HepG2 (cell line): ENCODE data around the gene NOG. TPM values are rescaled to one million over a fixed set of nuclear protein-coding genes. Genes with fewer than 3 reads are reported as not detected.

ENCODE experiments used
- ATAD3A ChIP-seq: sonication (generic); formaldehyde crosslinking; IDR thresholded peaks from 2 replicates; pipeline ENCODE4 v1.4.0; 2020; ENCODE audit warnings: missing genetic modification reagents
- BRCA1 ChIP-seq: sonication (generic); formaldehyde crosslinking; IDR thresholded peaks from 2 replicates; pipeline ENCODE4 v1.4.0; 2020; ENCODE audit warnings: missing genetic modification reagents
- CEBPG ChIP-seq: IDR thresholded peaks from 2 replicates; pipeline ENCODE4 v1.6.1; 2016
- CHCHD3 ChIP-seq: sonication (generic); formaldehyde crosslinking; IDR thresholded peaks from 2 replicates; pipeline ENCODE4 v1.8.0; 2022; ENCODE audit warnings: mild to moderate bottlenecking, missing genetic modification reagents, moderate library complexity
- FOXM1 ChIP-seq: sonication (generic); formaldehyde crosslinking; IDR thresholded peaks from 2 replicates; pipeline ENCODE4 v1.5.0; 2020; ENCODE audit warnings: missing genetic modification reagents
- HMGXB3 ChIP-seq: sonication (generic); formaldehyde crosslinking; IDR thresholded peaks from 2 replicates; pipeline ENCODE4 v1.4.0; 2020; ENCODE audit warnings: missing genetic modification reagents, borderline replicate concordance
- HOXA7 ChIP-seq: sonication (generic); formaldehyde crosslinking; IDR thresholded peaks from 2 replicates; pipeline ENCODE4 v1.8.1; 2022; ENCODE audit warnings: mild to moderate bottlenecking, missing genetic modification reagents, moderate library complexity
- NAIF1 ChIP-seq: sonication (generic); formaldehyde crosslinking; IDR thresholded peaks from 2 replicates; pipeline ENCODE4 v1.5.0; 2020; ENCODE audit warnings: mild to moderate bottlenecking, missing genetic modification reagents, borderline replicate concordance
- PBX2 ChIP-seq: IDR thresholded peaks from 2 replicates; pipeline ENCODE4 v1.6.1; 2016; ENCODE audit warnings: control low read depth
- SALL2 ChIP-seq: sonication (generic); formaldehyde crosslinking; IDR thresholded peaks from 2 replicates; pipeline ENCODE4 v1.8.1; 2023; ENCODE audit warnings: mild to moderate bottlenecking, missing genetic modification reagents, inconsistent platforms
- ZNF121 ChIP-seq: sonication (generic); formaldehyde crosslinking; IDR thresholded peaks from 2 replicates; pipeline ENCODE4 v1.5.0; 2020; ENCODE audit warnings: mild to moderate bottlenecking, missing genetic modification reagents
- ZNF18 ChIP-seq: sonication (generic); formaldehyde crosslinking; IDR thresholded peaks from 2 replicates; pipeline ENCODE4 v1.8.0; 2022; ENCODE audit warnings: mild to moderate bottlenecking, missing genetic modification reagents; ENCODE audit not compliant: insufficient replicate concordance
- ZNF329 ChIP-seq: sonication (generic); formaldehyde crosslinking; IDR thresholded peaks from 2 replicates; pipeline ENCODE4 v1.9.0; 2021; ENCODE audit warnings: low read depth, mild to moderate bottlenecking, missing genetic modification reagents
- ZNF777 ChIP-seq: sonication (generic); formaldehyde crosslinking; IDR thresholded peaks from 2 replicates; pipeline ENCODE4 v1.4.0; 2020; ENCODE audit warnings: missing genetic modification reagents
- ZNF781 ChIP-seq: sonication (generic); formaldehyde crosslinking; IDR thresholded peaks from 2 replicates; pipeline ENCODE4 v1.5.1; 2020; ENCODE audit warnings: borderline replicate concordance, mild to moderate bottlenecking, missing genetic modification reagents; ENCODE audit errors: not compliant biosample characterization
- polyA plus RNA-seq, 8 experiments: library from polyadenylated mRNA; depleted of rRNA in 3 of 8; stranded (reverse) in 7 of 8; unstranded in 1 of 8; fragments of >200 nt; fragmentation: Illumina TruSeq in 4 of 8; extraction: Trizol in 4 of 8; gene quantifications; 2 replicates each; pipeline versions ENCODE4 v1.2.1 to v1.2.3, GENCODE V29; 2011 to 2016; ENCODE audit warnings: low read depth in 4 of 8, missing spikeins in 1 of 8, mixed read lengths in 1 of 8; ENCODE audit not compliant: insufficient read depth in 1 of 8
- total RNA-seq, 5 experiments: library from RNA; depleted of rRNA; stranded (reverse); fragments of >200 nt; fragmentation: Illumina TruSeq; extraction: Trizol; gene quantifications; 2 replicates each; pipeline ENCODE4 v1.2.3, GENCODE V29; 2016; ENCODE audit warnings: low read depth in 1 of 5
- TF ChIP-seq, protein P1 (sequence below): IDR thresholded peaks from 2 replicates; pipeline ENCODE4 v1.6.1; 2018; ENCODE audit warnings: missing genetic modification reagents, mild to moderate bottlenecking, missing compliant biosample characterization
- TF ChIP-seq, protein P2 (sequence below): sonication (generic); formaldehyde crosslinking; IDR thresholded peaks from 2 replicates; pipeline ENCODE4 v1.4.0; 2020; ENCODE audit warnings: mild to moderate bottlenecking, missing genetic modification reagents
- TF ChIP-seq, protein P3 (sequence below): sonication (generic); formaldehyde crosslinking; IDR thresholded peaks from 2 replicates; pipeline ENCODE4 v1.9.0; 2021; ENCODE audit warnings: missing genetic modification reagents, borderline replicate concordance

The NOG gene
- total and polyA plus RNA-seq, 2 of the 13 experiments (the other 11 are each of a cell fraction or from before 2014, with no cell fraction given) = not detected

DNA sequence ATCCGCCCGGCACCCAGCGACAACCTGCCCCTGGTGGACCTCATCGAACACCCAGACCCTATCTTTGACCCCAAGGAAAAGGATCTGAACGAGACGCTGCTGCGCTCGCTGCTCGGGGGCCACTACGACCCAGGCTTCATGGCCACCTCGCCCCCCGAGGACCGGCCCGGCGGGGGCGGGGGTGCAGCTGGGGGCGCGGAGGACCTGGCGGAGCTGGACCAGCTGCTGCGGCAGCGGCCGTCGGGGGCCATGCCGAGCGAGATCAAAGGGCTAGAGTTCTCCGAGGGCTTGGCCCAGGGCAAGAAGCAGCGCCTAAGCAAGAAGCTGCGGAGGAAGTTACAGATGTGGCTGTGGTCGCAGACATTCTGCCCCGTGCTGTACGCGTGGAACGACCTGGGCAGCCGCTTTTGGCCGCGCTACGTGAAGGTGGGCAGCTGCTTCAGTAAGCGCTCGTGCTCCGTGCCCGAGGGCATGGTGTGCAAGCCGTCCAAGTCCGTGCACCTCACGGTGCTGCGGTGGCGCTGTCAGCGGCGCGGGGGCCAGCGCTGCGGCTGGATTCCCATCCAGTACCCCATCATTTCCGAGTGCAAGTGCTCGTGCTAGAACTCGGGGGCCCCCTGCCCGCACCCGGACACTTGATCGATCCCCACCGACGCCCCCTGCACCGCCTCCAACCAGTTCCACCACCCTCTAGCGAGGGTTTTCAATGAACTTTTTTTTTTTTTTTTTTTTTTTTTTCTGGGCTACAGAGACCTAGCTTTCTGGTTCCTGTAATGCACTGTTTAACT lies 1.0 kb downstream of the NOG start (continued):
- TF ChIP-seq ZNF18 (no peak), HMGXB3 (CRISPR knock-in tag) (no peak), FOXM1 (CRISPR knock-in tag) (no peak), ZNF777 (CRISPR knock-in tag) (peak; percentile 92), ZNF781 (CRISPR knock-in tag) (no peak), PBX2 (CRISPR knock-in tag) (no peak), CEBPG (CRISPR knock-in tag) (no peak), SALL2 (CRISPR knock-in tag) (no peak), ZNF121 (CRISPR knock-in tag) (no peak), ATAD3A (CRISPR knock-in tag) (no peak), HOXA7 (CRISPR knock-in tag) (no peak), CHCHD3 (CRISPR knock-in tag) (peak; percentile 63; the same call in 1 of the 2 replicates), NAIF1 (no peak), ZNF329 (no peak), BRCA1 (CRISPR knock-in tag) (no peak)
- TF ChIP-seq, protein P1, sequence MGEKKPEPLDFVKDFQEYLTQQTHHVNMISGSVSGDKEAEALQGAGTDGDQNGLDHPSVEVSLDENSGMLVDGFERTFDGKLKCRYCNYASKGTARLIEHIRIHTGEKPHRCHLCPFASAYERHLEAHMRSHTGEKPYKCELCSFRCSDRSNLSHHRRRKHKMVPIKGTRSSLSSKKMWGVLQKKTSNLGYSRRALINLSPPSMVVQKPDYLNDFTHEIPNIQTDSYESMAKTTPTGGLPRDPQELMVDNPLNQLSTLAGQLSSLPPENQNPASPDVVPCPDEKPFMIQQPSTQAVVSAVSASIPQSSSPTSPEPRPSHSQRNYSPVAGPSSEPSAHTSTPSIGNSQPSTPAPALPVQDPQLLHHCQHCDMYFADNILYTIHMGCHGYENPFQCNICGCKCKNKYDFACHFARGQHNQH = no peak
- TF ChIP-seq, protein P2, sequence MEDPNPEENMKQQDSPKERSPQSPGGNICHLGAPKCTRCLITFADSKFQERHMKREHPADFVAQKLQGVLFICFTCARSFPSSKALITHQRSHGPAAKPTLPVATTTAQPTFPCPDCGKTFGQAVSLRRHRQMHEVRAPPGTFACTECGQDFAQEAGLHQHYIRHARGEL (CRISPR knock-in tag) = no peak
- TF ChIP-seq, protein P3, sequence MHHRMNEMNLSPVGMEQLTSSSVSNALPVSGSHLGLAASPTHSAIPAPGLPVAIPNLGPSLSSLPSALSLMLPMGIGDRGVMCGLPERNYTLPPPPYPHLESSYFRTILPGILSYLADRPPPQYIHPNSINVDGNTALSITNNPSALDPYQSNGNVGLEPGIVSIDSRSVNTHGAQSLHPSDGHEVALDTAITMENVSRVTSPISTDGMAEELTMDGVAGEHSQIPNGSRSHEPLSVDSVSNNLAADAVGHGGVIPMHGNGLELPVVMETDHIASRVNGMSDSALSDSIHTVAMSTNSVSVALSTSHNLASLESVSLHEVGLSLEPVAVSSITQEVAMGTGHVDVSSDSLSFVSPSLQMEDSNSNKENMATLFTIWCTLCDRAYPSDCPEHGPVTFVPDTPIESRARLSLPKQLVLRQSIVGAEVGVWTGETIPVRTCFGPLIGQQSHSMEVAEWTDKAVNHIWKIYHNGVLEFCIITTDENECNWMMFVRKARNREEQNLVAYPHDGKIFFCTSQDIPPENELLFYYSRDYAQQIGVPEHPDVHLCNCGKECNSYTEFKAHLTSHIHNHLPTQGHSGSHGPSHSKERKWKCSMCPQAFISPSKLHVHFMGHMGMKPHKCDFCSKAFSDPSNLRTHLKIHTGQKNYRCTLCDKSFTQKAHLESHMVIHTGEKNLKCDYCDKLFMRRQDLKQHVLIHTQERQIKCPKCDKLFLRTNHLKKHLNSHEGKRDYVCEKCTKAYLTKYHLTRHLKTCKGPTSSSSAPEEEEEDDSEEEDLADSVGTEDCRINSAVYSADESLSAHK (CRISPR knock-in tag) = no peak
- TF ChIP-seq, all 625 proteins: peak for 7
